Measurements from ENCODE around the gene CCDC3. TPM values are rescaled to one million over a fixed set of nuclear protein-coding genes. Genes with fewer than 3 reads are reported as not detected.

CCDC3 gene
- total and polyA plus RNA-seq, 4 donors: 46.5 to 166 (median 84.6) TPM

DNA sequence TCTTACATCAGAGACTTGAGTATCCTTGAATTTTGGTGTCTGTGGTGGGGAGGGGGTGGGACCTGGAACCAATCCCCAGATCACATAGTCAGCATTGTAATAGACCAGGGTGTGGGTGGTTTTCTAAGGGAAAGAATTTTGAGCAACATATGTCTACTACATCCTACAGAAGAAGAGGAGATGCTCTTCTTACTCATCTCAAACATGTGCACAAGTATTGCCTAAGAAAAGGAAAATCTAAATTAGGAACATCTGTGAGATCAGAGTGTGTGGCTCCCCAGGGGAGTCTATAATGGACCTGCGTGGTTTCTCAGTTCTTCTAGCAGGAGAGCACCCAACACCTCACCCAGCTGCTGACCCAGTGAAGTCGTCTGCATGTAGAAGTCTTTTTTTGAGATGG, 148.8 kb downstream of the CCDC3 start:
- no peaks in the 10 kb centered on the region for H3K9me3 ChIP-seq (ENCODE audit: control insufficient read depth, low read length)
- ATAC-seq (ENCODE audit: low FRiP score) (no peak), DNase-seq (no peak)
- intact Hi-C loops (cut with DNase I): no loop called here
- H3K36me3 ChIP-seq (ENCODE audit: control insufficient read depth in 1 of 2, insufficient read depth in 2 of 2, low read length in 1 of 2): no peaks in the 10 kb centered on the region
- H3K4me1 ChIP-seq (ENCODE audit: control insufficient read depth in 1 of 2, insufficient read depth in 2 of 2, low read length in 2 of 2): no peaks in the 10 kb centered on the region
- H3K27me3 ChIP-seq (ENCODE audit: control insufficient read depth in 1 of 2, insufficient read depth in 2 of 2, low read length in 1 of 2): no peaks in the 10 kb centered on the region
- H3K27ac ChIP-seq (ENCODE audit: low read depth in 1 of 2, low read length in 2 of 2): no peak overlapping the region
- 88 to 93% methylated on average over 2 of the region's 2 CpGs for WGBS, 2 donors
- H3K4me3 ChIP-seq (ENCODE audit: low read length in 2 of 2): no peak overlapping the region

- no peaks in the 10 kb centered on the region for H3K36me3 ChIP-seq (ENCODE audit: control insufficient read depth in 1 of 2, insufficient read depth in 2 of 2, low read length in 1 of 2)
- DNase-seq: no peak
- H3K27ac ChIP-seq (ENCODE audit: low read depth in 1 of 2, low read length in 2 of 2): no peak overlapping the region
- intact Hi-C loops (cut with DNase I): no loop called here
- no peaks in the 10 kb centered on the region for H3K27me3 ChIP-seq (ENCODE audit: control insufficient read depth in 1 of 2, insufficient read depth in 2 of 2, low read length in 1 of 2)
- H3K4me1 ChIP-seq (ENCODE audit: control insufficient read depth in 1 of 2, insufficient read depth in 2 of 2, low read length in 2 of 2): no peaks in the 10 kb centered on the region
- H3K4me3 ChIP-seq (ENCODE audit: low read length in 2 of 2): no peak overlapping the region
- peak; percentile 19 for ATAC-seq (ENCODE audit: low FRiP score)
- no peaks in the 10 kb centered on the region for H3K9me3 ChIP-seq (ENCODE audit: control insufficient read depth, low read length)
- 24 to 31% methylated on average over 20 of the region's 20 CpGs for WGBS, 2 donors
Observed at GRCh38 chr10:12849319-12850181, 152.0 kb downstream of the CCDC3 start.

- H3K27me3 ChIP-seq (ENCODE audit: control insufficient read depth in 1 of 2, insufficient read depth in 2 of 2, low read length in 1 of 2): no peaks in the 10 kb centered on the region
- no peaks in the 10 kb centered on the region for H3K4me1 ChIP-seq (ENCODE audit: control insufficient read depth in 1 of 2, insufficient read depth in 2 of 2, low read length in 2 of 2)
- H3K9me3 ChIP-seq (ENCODE audit: control insufficient read depth, low read length): no peaks in the 10 kb centered on the region
- H3K27ac ChIP-seq (ENCODE audit: low read depth in 1 of 2, low read length in 2 of 2): no peak overlapping the region
- no peak overlapping the region for H3K4me3 ChIP-seq (ENCODE audit: low read length in 2 of 2)
- no peak for DNase-seq
- intact Hi-C loops (cut with DNase I): no loop called here
- no peaks in the 10 kb centered on the region for H3K36me3 ChIP-seq (ENCODE audit: control insufficient read depth in 1 of 2, insufficient read depth in 2 of 2, low read length in 1 of 2)
- 91 to 96% methylated on average over 11 of the region's 11 CpGs for WGBS, 2 donors
- ATAC-seq (ENCODE audit: low FRiP score): no peak
Observed at GRCh38 chr10:12848439-12849173, 152.9 kb downstream of the CCDC3 start.

DNA sequence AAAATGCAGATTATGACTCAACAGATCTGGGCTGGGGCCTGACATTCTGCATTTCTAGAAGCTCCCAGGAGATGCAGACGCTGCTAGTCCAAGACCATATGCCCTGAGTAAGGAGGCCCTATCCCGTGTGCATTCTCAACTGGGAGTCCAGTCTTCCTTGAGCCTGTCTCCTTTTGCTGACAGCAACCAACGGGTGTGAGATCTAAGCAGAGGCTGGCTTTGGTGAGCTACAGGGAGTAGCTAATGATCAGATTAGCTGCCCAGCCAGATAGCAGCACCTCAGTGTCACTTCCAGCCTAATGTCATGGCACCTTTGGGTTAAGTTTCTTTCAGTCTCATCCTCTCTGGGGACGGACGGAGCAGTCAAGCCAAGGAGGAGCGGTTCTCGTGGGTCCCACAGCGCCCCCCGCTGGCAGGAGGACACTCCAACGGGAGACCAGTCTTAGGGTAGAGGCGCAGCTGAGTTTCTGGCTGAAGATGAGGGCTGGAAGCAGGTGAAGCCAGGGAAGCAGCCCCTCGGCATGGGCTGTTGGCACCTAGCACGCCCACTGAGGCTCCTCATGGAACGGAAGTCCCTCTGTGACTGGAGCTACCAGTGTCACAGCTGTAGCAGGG, 154.0 kb downstream of the CCDC3 start:
- H3K9me3 ChIP-seq (ENCODE audit: control insufficient read depth, low read length): no peaks in the 10 kb centered on the region
- H3K4me3 ChIP-seq (ENCODE audit: low read length in 2 of 2): no peak overlapping the region
- H3K4me1 ChIP-seq (ENCODE audit: control insufficient read depth in 1 of 2, insufficient read depth in 2 of 2, low read length in 2 of 2): no peaks in the 10 kb centered on the region
- no peaks in the 10 kb centered on the region for H3K27me3 ChIP-seq (ENCODE audit: control insufficient read depth in 1 of 2, insufficient read depth in 2 of 2, low read length in 1 of 2)
- no peak overlapping the region for H3K27ac ChIP-seq (ENCODE audit: low read depth in 1 of 2, low read length in 2 of 2)
- H3K36me3 ChIP-seq (ENCODE audit: control insufficient read depth in 1 of 2, insufficient read depth in 2 of 2, low read length in 1 of 2): no peaks in the 10 kb centered on the region
- DNase-seq: no peak
- 80 to 83% methylated on average over 14 of the region's 14 CpGs for WGBS, 2 donors
- ATAC-seq (ENCODE audit: low FRiP score): no peak
- intact Hi-C loops (cut with DNase I): no loop called here

- intact Hi-C loops (cut with DNase I): no loop called here
- Histone ChIP-seq H3K4me3 (ENCODE audit: low read length in 2 of 2) (no peak overlapping the region), H3K4me1 (ENCODE audit: control insufficient read depth in 1 of 2, insufficient read depth in 2 of 2, low read length in 2 of 2) (no peaks in the 10 kb centered on the region), H3K36me3 (ENCODE audit: control insufficient read depth in 1 of 2, insufficient read depth in 2 of 2, low read length in 1 of 2) (no peaks in the 10 kb centered on the region), H3K27ac (ENCODE audit: low read depth in 1 of 2, low read length in 2 of 2) (no peak overlapping the region), H3K9me3 (ENCODE audit: control insufficient read depth, low read length) (no peaks in the 10 kb centered on the region), H3K27me3 (ENCODE audit: control insufficient read depth in 1 of 2, insufficient read depth in 2 of 2, low read length in 1 of 2) (no peaks in the 10 kb centered on the region)
- no peak for ATAC-seq (ENCODE audit: low FRiP score)
- no peak for DNase-seq
- WGBS, 2 donors: 41 to 78% methylated on average over 1 of the region's 1 CpG
Observed at GRCh38 chr10:12846718-12847117, 154.8 kb downstream of the CCDC3 start.

Other genes starting within 250 kb of the CCDC3 start
- 100 to 1,000 TPM in 1 of 2 donors, 10 to 100 TPM in 1; 87.4 to 107 TPM for gene OPTN, start 98.5 kb upstream of the CCDC3 start, total RNA-seq
- 100 to 1,000 TPM in 1 of 2 donors, 10 to 100 TPM in 1; 92.0 to 115 TPM for gene OPTN, start 98.5 kb upstream of the CCDC3 start, polyA plus RNA-seq
- gene MCM10, start 159.8 kb upstream of the CCDC3 start, total RNA-seq: under 1 TPM; 0.78 to 0.81 TPM
- under 1 TPM in 1 of 2 donors, not detected in 1; 0.13 TPM for gene MCM10, start 159.8 kb upstream of the CCDC3 start, polyA plus RNA-seq
- not detected for gene UCMA, start 232.7 kb upstream of the CCDC3 start, total RNA-seq
- not detected for gene UCMA, start 232.7 kb upstream of the CCDC3 start, polyA plus RNA-seq